ENCODE measurements around the gene TMEM117.

TMEM117 gene

DNA sequence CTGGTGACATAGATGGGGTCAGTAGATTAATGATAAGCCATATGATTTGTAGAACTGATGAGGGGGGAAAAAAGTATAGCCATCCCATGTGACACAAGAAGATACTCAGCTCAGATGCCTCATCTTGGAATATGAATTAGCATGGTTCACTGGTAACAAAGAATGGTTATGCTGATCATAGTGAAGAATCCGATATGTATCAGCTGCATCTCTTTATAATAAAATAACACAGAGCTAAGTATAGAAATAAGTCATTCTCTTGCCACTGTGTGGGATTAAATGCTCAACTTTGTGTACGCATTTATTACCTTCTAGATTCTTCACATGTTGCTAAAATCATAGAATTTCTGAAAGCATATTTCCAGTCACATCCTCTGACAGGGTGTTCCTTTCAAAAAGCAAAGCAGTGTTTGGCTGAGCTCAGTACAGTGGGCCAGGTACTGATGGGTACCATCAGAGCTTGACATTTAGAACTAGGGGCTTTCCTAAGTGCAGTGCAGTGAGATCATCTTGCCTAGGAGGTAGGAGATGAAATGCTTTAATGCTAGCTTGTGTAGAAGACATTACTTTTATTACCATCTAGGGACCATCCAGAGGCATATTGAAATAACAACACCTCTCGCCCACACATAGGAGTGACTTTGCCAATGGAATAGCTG lies 256.2 kb downstream of the TMEM117 start:
- DNase-seq (ENCODE audit: low read depth in 2 of 2, low spot score in 1 of 2) = no peak

DNA sequence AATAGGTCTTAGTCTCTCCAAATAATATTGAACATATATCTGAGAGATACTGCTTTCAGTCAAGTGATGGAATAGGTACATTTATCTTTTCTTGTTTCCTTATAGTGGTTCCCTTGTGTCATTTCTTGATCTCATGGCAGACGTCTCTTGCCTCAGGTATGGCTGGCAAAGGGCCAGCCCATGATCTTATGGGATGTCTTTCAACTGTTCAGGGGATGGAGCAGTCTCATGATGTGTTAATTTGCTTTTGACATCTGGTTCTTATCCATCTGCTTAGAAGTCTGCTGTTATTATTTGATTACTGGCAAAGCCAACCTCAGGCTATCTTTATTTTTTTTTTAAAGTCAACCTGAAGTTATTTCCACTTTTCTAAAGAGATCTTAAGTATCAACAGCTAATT lies 262.9 kb downstream of the TMEM117 start:
- DNase-seq (ENCODE audit: low read depth in 2 of 2, low spot score in 1 of 2) = no peak

DNA sequence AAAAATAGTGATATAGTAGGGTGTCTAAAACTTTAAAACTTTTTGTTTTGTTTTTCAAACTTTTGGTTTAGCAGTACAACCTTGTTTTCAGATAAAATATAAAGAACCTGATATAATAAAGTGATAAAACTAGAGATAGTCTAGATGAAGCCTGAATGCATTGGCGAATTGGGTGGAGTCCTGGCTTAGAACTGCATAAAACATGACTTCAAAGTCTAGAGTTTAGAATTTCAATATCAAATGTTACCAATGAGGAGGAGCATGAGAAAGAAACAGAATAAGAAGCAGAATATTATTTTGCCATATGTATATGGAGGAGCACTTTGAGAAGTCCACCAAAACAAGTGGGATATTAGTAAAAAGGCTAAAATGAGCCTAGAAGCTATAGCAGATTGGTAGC lies 263.6 kb downstream of the TMEM117 start:
- DNase-seq (ENCODE audit: low read depth in 2 of 2, low spot score in 1 of 2) = no peak

DNA sequence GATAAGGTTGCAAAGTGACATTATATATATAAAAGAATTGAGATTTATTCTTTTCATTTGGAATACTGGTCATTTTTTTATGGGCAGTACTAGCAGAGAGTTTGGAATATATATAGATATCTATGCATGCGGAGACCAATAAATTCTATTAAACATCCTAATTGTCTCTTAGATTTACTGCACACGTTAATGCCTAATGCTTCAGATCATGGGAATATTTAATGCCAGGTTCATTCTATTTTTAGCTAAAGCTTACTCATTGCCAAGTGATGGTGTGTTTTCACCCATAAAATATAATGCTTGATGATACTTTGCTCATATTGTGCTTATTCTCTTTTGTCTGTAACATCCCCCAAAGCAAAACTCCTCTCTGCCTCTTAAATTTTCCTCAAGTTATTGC lies 264.4 kb downstream of the TMEM117 start:
- no peak for DNase-seq (ENCODE audit: low read depth in 2 of 2, low spot score in 1 of 2)

DNA sequence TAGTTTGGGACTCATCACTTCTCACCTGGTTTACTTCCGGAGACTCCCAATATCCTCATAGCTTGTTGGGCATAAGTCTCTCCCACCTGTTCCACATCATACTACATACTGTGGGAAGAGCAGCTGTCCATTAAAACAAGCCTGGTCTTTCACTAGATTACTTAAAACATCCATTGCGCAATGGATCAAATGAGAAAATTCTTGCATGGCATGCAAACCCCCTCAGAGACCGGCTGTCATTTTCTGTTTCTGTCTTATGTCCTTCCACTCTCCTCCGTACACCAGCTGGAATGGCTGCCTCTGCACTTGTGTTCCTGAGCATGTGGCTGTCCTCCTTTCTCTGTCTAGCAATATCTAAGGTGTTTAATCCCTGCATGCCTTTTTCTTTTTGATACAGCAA lies 265.6 kb downstream of the TMEM117 start:
- no peak for DNase-seq (ENCODE audit: low read depth in 2 of 2, low spot score in 1 of 2)

GRCh38 chr12:44114906-44115305 lies 279.0 kb downstream of the TMEM117 start:
- no peak for DNase-seq (ENCODE audit: low read depth in 2 of 2, low spot score in 1 of 2)

DNA sequence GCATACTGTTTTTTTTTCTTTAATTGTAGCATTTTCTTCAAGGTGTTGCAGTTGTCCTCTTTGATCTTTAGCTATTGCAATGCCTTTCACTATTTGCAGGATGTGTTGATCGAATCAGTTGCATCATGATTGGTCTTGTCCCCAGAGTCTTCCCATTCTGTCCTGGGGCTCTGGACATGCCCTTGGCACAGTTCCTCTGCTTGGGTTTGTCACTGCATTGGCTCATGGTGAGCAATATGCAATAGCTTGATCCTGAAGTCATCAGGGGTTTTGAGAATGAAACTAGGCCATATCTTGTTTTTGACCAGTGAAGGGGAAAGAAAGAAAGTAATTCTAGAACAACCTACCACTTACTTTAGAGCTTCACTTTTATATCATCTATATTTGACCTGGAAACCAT lies 281.5 kb downstream of the TMEM117 start:
- no peak for DNase-seq (ENCODE audit: low read depth in 2 of 2, low spot score in 1 of 2)

GRCh38 chr12:44118946-44119345 lies 283.1 kb downstream of the TMEM117 start:
- no peak for DNase-seq (ENCODE audit: low read depth in 2 of 2, low spot score in 1 of 2)

GRCh38 chr12:44126806-44127205 lies 290.9 kb downstream of the TMEM117 start:
- DNase-seq (ENCODE audit: low read depth in 2 of 2, low spot score in 1 of 2) = no peak

DNA sequence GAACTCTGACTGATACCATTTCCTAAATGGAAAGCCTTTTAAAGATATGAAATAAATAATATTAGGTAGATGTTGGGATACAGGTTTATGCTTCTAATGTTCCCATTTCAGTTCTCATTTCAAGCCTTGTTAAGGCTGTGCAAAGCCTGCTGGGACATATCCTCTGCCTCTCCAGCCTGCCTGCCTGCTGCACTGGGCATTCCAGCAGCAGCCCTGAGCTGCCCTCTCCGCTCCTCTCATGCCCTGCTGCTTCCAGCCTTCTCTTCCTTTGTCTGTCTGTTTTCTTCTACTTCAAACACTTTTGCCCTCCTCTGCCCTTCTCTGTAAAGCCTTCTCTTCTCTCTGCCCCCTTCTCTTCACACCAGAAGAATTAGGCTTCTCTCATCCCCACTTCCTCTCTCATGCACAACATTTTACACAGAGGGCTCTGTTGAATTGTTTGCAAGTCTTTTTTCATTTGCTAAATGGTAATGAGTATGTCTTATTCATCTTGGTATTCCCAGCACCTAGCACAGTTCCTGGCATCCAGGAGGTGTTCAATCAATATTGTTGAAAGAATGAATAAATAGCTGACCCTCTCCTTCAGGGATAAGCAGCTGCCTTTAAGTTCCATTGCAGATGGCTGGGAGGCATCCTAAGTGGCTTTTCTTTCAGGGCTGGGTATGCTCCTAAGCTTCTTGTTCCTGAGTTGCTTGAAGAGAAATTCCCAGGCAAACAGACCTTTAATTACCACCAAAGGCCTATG lies 292.3 kb downstream of the TMEM117 start:
- no peak for DNase-seq (ENCODE audit: low read depth in 2 of 2, low spot score in 1 of 2)

DNA sequence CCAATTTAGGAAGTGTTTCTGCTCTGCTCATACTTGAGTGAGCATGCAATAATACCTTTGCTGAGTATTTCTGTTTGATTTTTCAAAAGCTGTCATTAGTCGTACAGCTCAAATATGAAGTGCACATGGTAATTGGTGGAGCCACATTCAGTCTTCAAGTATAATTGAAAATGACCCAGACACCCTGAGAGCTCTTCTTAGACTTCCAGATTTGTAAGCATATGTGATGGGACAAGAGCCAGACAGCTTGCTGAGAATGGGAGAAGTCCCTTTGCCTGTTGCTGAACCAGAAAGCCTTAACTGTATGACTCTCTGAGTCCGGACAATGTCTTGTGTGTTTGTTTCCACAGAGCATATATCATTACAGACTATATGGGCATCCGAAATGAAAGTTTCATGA lies 307.3 kb downstream of the TMEM117 start:
- no peak for DNase-seq (ENCODE audit: low read depth in 2 of 2, low spot score in 1 of 2)

DNA sequence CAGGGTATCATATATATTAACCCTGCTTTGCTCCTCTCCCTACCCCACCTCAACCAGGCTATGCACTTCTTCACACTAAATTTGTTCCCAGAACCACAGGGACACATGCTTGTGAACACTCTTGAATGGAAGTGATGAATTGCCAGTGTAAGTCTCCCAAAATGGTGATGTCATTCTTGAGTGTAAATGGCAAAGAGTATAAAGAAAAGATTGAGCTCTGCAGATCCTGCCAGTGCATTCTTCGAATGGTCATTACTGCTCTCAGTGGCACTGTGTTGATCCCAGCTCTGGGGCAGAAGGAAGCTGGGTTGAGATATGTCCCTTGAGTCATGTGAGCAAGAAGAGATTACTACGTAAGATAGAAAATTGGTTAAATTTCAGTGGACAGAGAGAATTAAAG lies 313.1 kb downstream of the TMEM117 start:
- no peak for DNase-seq (ENCODE audit: low read depth in 2 of 2, low spot score in 1 of 2)

GRCh38 chr12:44154128-44154527 lies 318.2 kb downstream of the TMEM117 start:
- DNase-seq (ENCODE audit: low read depth in 2 of 2, low spot score in 1 of 2) = no peak

DNA sequence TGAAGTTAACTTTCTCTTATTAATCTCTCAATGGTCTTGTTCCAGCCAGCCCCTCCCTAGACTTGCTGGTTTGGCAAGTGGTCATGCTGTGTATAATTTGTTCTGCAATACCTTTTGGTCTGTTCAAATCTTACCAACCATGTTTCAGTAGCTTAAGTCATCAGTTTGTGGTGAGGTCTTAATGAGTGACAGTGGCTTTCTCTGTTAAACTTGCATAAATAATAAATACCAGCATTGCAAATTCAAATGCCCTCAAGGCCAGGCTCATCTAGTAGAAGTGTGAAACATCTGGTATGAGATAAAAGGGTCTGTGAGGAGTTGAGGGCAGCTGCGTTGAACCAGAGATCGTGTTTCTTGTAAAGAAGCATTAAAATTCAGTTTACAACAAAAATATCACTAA lies 319.5 kb downstream of the TMEM117 start:
- DNase-seq (ENCODE audit: low read depth in 2 of 2, low spot score in 1 of 2) = no peak

DNA sequence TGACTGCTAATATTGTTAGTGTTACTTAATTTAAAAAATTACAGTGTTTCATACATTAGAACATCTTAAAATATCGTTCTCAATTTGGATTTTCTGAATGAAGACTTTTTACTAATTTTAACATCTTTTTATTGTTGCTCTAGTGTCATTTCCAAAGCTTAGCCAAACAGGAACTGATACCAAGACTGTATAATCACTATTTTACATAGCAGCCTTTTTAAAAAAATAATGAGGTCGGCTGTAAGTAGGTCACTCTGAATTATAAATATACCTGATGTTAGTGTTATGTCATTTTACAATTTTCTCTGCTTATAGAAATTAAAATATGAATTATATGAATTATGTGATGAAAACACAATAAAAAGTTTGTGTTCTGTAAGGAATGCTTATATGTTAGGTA lies 321.5 kb downstream of the TMEM117 start:
- no peak for DNase-seq (ENCODE audit: low read depth in 2 of 2, low spot score in 1 of 2)

GRCh38 chr12:44158746-44159145 lies 322.9 kb downstream of the TMEM117 start:
- no peak for DNase-seq (ENCODE audit: low read depth in 2 of 2, low spot score in 1 of 2)

DNA sequence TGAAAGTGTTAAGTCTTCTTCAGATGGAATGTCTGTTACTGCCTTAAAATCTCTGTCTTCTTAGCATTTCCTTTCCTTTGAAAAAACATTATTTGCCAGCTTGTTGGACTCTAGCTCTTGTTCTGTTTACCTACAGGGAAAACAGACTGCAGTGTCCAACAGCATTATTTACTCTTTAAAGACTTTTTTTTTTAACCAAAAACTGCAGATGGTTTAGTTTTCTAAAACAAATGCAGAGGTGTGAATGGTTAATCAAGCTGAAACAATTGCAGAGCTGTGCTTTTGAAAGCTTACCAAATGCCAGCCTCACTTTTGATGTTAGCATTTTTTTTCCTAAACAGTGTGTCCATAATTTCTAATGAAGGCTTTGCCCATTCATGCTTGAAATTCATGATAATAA lies 323.3 kb downstream of the TMEM117 start:
- DNase-seq (ENCODE audit: low read depth in 2 of 2, low spot score in 1 of 2) = no peak

DNA sequence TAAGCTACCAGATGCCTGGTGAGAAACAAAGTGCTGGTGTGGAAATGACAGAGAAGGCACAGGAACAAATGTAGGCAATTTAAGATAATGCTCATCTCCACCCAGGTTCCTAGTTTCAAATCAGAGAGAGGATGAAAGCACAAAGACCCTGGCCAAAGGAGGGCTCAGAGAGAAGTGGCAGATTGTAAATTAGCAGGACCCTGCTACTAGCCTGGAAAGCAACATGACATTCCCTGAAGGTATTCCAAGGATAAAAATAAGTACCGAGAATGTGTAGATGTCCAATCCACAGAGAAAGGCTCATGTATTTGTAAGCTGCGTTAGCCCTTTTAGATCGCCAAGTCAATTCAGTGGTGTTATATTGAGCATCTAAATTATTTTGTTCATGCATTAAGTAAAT lies 324.0 kb downstream of the TMEM117 start:
- DNase-seq (ENCODE audit: low read depth in 2 of 2, low spot score in 1 of 2) = no peak

DNA sequence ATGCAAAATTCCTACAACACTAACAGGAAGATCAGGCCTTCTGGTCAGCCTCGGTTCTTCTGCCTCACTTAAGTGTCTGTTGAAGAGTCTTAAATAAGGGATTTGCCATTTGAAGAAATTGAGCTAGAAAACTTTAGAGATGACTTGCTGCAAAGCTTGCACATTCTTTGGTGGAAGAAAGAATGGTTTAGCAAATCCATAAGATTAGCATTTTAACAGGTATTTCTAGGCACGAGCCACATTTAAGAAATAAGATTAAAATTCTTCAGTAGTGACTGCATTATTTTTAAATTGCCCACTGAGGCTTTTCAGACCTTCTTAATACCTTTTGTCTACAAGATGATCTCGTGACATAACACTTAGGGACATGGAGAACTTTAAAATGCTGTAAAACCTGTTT lies 327.1 kb downstream of the TMEM117 start:
- DNase-seq (ENCODE audit: low read depth in 2 of 2, low spot score in 1 of 2) = no peak

DNA sequence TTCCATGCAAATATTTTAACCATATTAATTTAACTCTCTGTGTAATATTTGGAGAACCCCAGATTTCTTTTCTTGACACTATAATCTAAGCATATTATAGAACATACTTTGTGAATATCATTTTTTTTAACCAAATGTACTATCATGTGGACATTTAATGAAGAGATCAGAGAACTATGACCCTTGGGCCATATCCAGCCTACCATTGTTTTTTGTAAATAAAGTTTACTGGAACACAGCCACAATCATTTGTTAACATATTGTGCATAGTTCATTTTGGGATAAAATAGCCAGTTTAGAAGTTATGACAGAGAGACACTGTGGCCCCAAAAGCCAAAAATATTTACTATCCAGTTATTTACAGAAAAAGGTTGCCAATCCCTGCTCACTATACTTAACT lies 338.2 kb downstream of the TMEM117 start:
- DNase-seq (ENCODE audit: low read depth in 2 of 2, low spot score in 1 of 2) = no peak

GRCh38 chr12:44184499-44185206 lies 348.8 kb downstream of the TMEM117 start:
- no peak for DNase-seq (ENCODE audit: low read depth in 2 of 2, low spot score in 1 of 2)

DNA sequence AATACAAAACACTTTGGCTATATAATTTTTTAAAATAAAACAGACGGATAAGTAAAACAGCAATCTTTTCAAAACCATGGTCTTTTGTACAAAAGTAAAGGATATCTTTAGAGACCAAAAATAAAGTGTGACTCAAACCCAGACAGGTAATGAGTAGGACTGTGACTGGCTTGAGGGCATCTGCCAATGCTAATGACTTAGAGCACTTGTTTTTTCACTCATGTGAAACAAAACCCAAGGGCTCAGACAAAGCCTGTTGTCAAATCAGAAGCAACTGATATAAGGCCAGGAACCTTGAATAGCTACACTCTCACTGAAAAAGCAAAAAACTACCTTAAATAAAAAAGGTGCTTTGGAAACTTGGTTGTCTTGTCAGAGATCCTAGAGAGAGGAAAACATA lies 357.4 kb downstream of the TMEM117 start:
- DNase-seq (ENCODE audit: low read depth in 2 of 2, low spot score in 1 of 2) = no peak

All from stimulated activated CD8-positive, alpha-beta memory T cell treated with anti-CD3 and anti-CD28 coated beads, Interleukin-4, amount 100 ng/mL, for 1 hour (primary cell).